22Rv1 (cell line): ENCODE data around the gene MCU.
"Not testable (repeated sequence)": the region's sequence is repeated elsewhere in the genome, so short reads cannot be mapped to it uniquely, and the experiment has no call there.

Experiments used
- H3K27ac ChIP-seq: fragments of 450-650 bp; 2 replicates; pipeline ENCODE4 v1.5.1; 2017
- CTCF ChIP-seq: fragments of 450-650 bp; IDR thresholded peaks from 2 replicates; pipeline ENCODE4 v1.5.1; 2017; ENCODE audit warnings: mild to moderate bottlenecking
- ZFX ChIP-seq: fragments of 450-650 bp; IDR thresholded peaks from 2 replicates; pipeline ENCODE4 v1.6.1; 2017; ENCODE audit warnings: antibody characterized with exemption, borderline replicate concordance

Gene MCU

GRCh38 chr10:72691863-72692743 is at the start of gene MCU:
Gene MCU, plus strand, starts transcription at chr10:72692143. Its CDS starts 9 bp downstream, at chr10:72692152.
- TF ChIP-seq ZFX (no peak), CTCF (no peak)
- peak within 1 kb of the TSS; percentile 68 for H3K27ac ChIP-seq

- no peak for TF ChIP-seq CTCF
- no peak for TF ChIP-seq ZFX
- H3K27ac ChIP-seq, result no peak overlapping the region
Measured at GRCh38 chr10:72642318-72642717, 49.6 kb upstream of the MCU start.

GRCh38 chr10:72645263-72645858 is 46.6 kb upstream of the MCU start:
- TF ChIP-seq CTCF, result no peak
- TF ChIP-seq ZFX, result no peak

GRCh38 chr10:72646971-72647370 is 45.0 kb upstream of the MCU start:
- not testable (repeated sequence) for H3K27ac ChIP-seq

More at GRCh38 chr10:72645263-72645858, 46.6 kb upstream of the MCU start:
- H3K27ac ChIP-seq, result no peak overlapping the region

- H3K27ac ChIP-seq, result no peak overlapping the region
- TF ChIP-seq ZFX (no peak), CTCF (no peak)
Measured at GRCh38 chr10:72648301-72648700, 43.6 kb upstream of the MCU start.

- no peak overlapping the region for H3K27ac ChIP-seq
- TF ChIP-seq ZFX, result no peak
- TF ChIP-seq CTCF, result no peak
Measured at GRCh38 chr10:72649291-72649690, 42.7 kb upstream of the MCU start.

- TF ChIP-seq ZFX (no peak), CTCF (no peak)
- H3K27ac ChIP-seq, result no peak overlapping the region
Measured at GRCh38 chr10:72653383-72654096, 38.4 kb upstream of the MCU start.
